DOHH2 (cell line): ENCODE measurements around the gene ATP2C1.
A peak's percentile ranks its signal among the peaks of the same experiment; 100 is the strongest.

Experiments used
- H3F3A ChIP-seq: fragments of 200-600 bp; sonication (generic), shearing (Covaris generic); 2 replicates; pipeline ENCODE4 v1.6.0; 2016; ENCODE audit warnings: antibody characterized with exemption, mild to moderate bottlenecking; ENCODE audit not compliant: control insufficient read depth, insufficient read depth
- H3K27ac ChIP-seq: fragments of 200-600 bp; sonication (generic); 2 replicates; pipeline ENCODE4 v1.5.1; 2014; ENCODE audit warnings: low read depth, mild to moderate bottlenecking, low read length, moderate library complexity
- H3K27me3 ChIP-seq: fragments of 200-600 bp; sonication (generic); 2 replicates; pipeline ENCODE4 v1.6.1; 2014; ENCODE audit warnings: mild to moderate bottlenecking, low read length, mixed read lengths; ENCODE audit not compliant: control insufficient read depth
- H3K36me3 ChIP-seq: fragments of 200-600 bp; sonication (generic); 2 replicates; pipeline ENCODE4 v1.6.1; 2014; ENCODE audit warnings: mild to moderate bottlenecking, low read length, moderate library complexity, mixed read lengths; ENCODE audit not compliant: control insufficient read depth
- H3K4me1 ChIP-seq: fragments of 200-600 bp; sonication (generic); 2 replicates; pipeline ENCODE4 v1.6.1; 2014; ENCODE audit warnings: mild to moderate bottlenecking, low read length, mixed read lengths; ENCODE audit not compliant: control insufficient read depth
- H3K4me2 ChIP-seq: fragments of 200-600 bp; sonication (generic); 2 replicates; pipeline ENCODE4 v1.6.0; 2014; ENCODE audit warnings: mild to moderate bottlenecking, low read length, moderate library complexity
- H3K4me3 ChIP-seq: fragments of 200-600 bp; sonication (generic); 2 replicates; pipeline ENCODE4 v1.5.1; 2014; ENCODE audit warnings: mild to moderate bottlenecking, low read length, mixed read lengths
- H3K79me2 ChIP-seq: fragments of 200-600 bp; sonication (generic); 2 replicates; pipeline ENCODE4 v1.6.1; 2014; ENCODE audit warnings: mild to moderate bottlenecking, low read length, mixed read lengths; ENCODE audit not compliant: control insufficient read depth
- H3K9me2 ChIP-seq: fragments of 200-600 bp; sonication (generic); replicated peaks from 2 replicates; pipeline ENCODE4 v1.6.1; 2014; ENCODE audit warnings: mild to moderate bottlenecking, low read length, mixed read lengths; ENCODE audit not compliant: control insufficient read depth
- H3K9me3 ChIP-seq: fragments of 200-600 bp; sonication (generic); 2 replicates; pipeline ENCODE4 v1.6.1; 2014; ENCODE audit warnings: antibody characterized with exemption, low read length, mixed read lengths; ENCODE audit not compliant: control insufficient read depth, insufficient read depth
- H4K20me1 ChIP-seq: fragments of 200-600 bp; sonication (generic); 2 replicates; pipeline ENCODE4 v1.6.0; 2014; ENCODE audit warnings: low read depth, mild to moderate bottlenecking, antibody characterized with exemption, low read length, moderate library complexity; ENCODE audit not compliant: control insufficient read depth, insufficient read depth
- EZH2phosphoT487 ChIP-seq: fragments of 200-600 bp; sonication (generic); IDR thresholded peaks from 2 replicates; pipeline ENCODE4 v1.6.1; 2017; ENCODE audit warnings: borderline replicate concordance, mild to moderate bottlenecking, antibody characterized with exemption, low read length, moderate library complexity, mixed read lengths
- TF ChIP-seq, protein P1 (sequence below): fragments of 200-600 bp; sonication (generic); IDR thresholded peaks from one replicate; pipeline ENCODE4 v1.5.1; 2014; ENCODE audit warnings: antibody characterized with exemption, mild to moderate bottlenecking, low read depth, low read length; ENCODE audit not compliant: poor library complexity, severe bottlenecking

Gene ATP2C1

DNA sequence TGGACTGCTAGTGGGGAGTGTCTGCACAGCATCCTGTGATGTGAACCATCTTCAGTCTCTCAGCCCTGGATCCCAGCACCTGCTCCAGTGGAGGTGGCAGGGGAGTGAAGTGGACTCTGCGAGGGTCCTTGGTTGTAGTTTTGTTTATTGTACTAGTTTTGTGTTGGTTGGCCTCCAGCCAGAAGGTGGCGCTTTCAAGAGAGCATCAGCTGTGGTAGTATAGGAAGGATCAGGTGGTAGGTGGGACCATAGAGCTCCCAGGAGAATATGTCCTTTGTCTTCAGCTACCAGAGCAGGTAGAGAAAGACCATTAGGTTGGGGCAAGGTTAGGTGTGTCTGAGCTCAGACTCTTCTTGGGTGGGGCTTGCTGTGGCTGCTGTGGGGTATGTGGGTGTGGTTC is 153.7 kb downstream of the ATP2C1 start:
- Histone ChIP-seq H3K27me3 (no peaks in the 10 kb centered on the region), H3K79me2 (no peaks in the 10 kb centered on the region), H3K4me3 (no peak overlapping the region), H3K4me1 (no peaks in the 10 kb centered on the region), H3K9me2 (no peaks in the 10 kb centered on the region), H3F3A (no peaks in the 10 kb centered on the region), H3K4me2 (no peak overlapping the region), H3K36me3 (no peaks in the 10 kb centered on the region), H3K27ac (no peak overlapping the region), H4K20me1 (no peaks in the 10 kb centered on the region), H3K9me3 (no peaks in the 10 kb centered on the region)
- TF ChIP-seq, protein P1, sequence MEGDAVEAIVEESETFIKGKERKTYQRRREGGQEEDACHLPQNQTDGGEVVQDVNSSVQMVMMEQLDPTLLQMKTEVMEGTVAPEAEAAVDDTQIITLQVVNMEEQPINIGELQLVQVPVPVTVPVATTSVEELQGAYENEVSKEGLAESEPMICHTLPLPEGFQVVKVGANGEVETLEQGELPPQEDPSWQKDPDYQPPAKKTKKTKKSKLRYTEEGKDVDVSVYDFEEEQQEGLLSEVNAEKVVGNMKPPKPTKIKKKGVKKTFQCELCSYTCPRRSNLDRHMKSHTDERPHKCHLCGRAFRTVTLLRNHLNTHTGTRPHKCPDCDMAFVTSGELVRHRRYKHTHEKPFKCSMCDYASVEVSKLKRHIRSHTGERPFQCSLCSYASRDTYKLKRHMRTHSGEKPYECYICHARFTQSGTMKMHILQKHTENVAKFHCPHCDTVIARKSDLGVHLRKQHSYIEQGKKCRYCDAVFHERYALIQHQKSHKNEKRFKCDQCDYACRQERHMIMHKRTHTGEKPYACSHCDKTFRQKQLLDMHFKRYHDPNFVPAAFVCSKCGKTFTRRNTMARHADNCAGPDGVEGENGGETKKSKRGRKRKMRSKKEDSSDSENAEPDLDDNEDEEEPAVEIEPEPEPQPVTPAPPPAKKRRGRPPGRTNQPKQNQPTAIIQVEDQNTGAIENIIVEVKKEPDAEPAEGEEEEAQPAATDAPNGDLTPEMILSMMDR, result peak; percentile 38
- no peak for TF ChIP-seq EZH2phosphoT487

DNA sequence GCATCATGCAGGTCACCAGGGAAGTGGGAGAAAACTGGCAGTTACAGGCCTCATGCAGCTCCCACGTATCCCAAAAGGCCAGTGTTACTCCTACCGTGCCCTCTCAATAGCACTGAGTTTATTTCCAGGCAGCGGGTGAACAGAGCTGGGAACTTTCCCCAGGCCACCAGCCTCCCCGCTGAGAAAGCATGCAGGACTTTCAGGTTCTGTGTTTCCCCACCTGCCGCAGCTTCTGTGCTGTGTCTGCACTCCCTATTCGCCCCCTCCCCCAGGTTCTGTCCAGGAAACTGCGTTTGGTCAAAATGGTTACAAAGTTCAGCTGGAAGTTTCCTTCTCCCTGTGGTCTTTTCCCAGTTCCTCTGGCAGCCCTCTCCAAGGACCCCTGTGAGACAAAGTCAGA is 154.1 kb downstream of the ATP2C1 start:
- H3K79me2 ChIP-seq, result no peaks in the 10 kb centered on the region
- H3K27ac ChIP-seq, result no peak overlapping the region
- H3K36me3 ChIP-seq, result no peaks in the 10 kb centered on the region
- no peaks in the 10 kb centered on the region for H3K9me2 ChIP-seq
- TF ChIP-seq, protein P1, result no peak
- TF ChIP-seq EZH2phosphoT487, result no peak
- no peak overlapping the region for H3K4me2 ChIP-seq
- no peaks in the 10 kb centered on the region for H3F3A ChIP-seq
- no peaks in the 10 kb centered on the region for H3K9me3 ChIP-seq
- no peaks in the 10 kb centered on the region for H4K20me1 ChIP-seq
- no peaks in the 10 kb centered on the region for H3K4me1 ChIP-seq
- H3K4me3 ChIP-seq, result no peak overlapping the region
- H3K27me3 ChIP-seq, result no peaks in the 10 kb centered on the region

DNA sequence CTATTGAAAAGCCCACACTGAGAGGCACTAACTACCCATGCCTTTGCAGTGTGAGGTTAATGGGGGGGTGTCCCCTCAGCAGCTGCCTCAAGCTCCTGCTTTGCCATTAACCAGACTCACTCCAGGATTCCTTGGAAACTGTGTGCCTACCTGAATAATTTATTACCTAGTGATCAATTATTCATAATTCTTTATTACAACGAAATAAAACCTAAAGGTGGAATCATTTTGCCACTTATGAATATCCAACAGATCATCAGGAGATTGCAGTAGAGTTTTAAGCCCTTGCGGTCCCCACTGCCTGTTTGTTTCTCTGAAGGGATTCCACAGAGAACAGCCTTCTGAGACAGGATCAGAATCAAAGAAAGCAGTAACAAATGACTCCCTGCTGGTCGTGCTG is 156.1 kb downstream of the ATP2C1 start:
- Histone ChIP-seq H3K27me3 (no peaks in the 10 kb centered on the region), H3K9me3 (no peaks in the 10 kb centered on the region), H3K4me2 (no peak overlapping the region), H3F3A (no peaks in the 10 kb centered on the region), H3K4me1 (no peaks in the 10 kb centered on the region), H3K9me2 (no peaks in the 10 kb centered on the region), H3K79me2 (no peaks in the 10 kb centered on the region), H3K27ac (no peak overlapping the region), H4K20me1 (no peaks in the 10 kb centered on the region), H3K36me3 (no peaks in the 10 kb centered on the region), H3K4me3 (no peak overlapping the region)
- TF ChIP-seq, protein P1, result no peak
- no peak for TF ChIP-seq EZH2phosphoT487
